Measurements from ENCODE around the gene RMI2.

DNA sequence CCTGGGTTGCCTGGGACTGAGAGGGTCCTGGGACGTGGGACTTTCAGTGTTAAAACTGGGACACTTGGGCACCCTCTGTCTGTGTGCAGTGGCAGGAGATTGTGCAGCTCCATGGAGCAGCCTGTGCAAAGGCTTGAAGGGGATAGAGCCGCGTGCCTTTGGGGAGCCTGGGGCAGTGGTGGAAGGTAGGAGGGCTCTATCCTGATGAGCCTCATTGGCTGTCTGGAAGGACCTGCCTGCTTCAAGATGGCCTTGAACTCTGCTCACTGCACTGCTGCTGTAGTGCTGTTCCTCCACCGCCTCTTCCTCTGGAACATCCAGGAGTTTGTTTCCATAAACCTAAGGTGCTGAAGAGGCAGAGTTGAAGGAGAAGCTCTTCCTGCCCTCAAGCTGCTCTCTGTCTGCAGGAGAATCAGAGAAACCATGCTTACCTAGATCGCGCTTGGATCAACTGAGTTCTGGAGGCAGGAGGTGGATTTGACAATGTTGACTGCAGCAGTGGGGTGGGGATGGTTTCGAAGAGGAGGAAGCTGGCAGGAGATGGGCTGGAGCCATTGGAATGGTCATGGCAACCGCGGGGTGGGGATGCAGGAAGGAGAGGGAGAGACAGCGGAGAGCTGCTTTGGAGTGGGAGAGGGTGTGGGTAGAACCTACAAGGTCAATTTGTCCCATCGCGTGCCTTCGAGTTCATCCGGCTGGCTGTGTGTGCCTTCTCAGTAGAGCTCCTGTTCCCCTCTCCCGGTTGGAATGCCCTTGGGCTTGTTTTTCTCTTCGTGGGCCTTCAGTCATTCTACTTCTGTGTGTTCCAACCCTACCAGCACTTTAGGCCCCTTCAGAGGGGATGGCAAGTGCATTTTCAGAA is 3.7 kb downstream of the RMI2 start:
- TF ChIP-seq, protein P1, sequence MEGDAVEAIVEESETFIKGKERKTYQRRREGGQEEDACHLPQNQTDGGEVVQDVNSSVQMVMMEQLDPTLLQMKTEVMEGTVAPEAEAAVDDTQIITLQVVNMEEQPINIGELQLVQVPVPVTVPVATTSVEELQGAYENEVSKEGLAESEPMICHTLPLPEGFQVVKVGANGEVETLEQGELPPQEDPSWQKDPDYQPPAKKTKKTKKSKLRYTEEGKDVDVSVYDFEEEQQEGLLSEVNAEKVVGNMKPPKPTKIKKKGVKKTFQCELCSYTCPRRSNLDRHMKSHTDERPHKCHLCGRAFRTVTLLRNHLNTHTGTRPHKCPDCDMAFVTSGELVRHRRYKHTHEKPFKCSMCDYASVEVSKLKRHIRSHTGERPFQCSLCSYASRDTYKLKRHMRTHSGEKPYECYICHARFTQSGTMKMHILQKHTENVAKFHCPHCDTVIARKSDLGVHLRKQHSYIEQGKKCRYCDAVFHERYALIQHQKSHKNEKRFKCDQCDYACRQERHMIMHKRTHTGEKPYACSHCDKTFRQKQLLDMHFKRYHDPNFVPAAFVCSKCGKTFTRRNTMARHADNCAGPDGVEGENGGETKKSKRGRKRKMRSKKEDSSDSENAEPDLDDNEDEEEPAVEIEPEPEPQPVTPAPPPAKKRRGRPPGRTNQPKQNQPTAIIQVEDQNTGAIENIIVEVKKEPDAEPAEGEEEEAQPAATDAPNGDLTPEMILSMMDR (IDR thresholded peaks at IDR 0.05), result no peak
- TF ChIP-seq POLR2AphosphoS5 (IDR thresholded peaks at IDR 0.05), result no peak

All from breast epithelium (tissue), 3 donors.